Esophagus (tissue), 2 donors: ENCODE measurements around the gene GOLGA8K. TPM values are rescaled to one million over a fixed set of nuclear protein-coding genes. Genes with fewer than 3 reads are reported as not detected.
"Not testable (repeated sequence)": the region's sequence is repeated elsewhere in the genome, so short reads cannot be mapped to it uniquely, and the experiment has no call there.

Experiments used
- H3K27ac ChIP-seq, 2 donors: one replicate each; pipeline ENCODE4 v1.5.1; 2013; ENCODE audit warnings: low read depth in 2 of 2, mild to moderate bottlenecking in 2 of 2, inconsistent platforms in 1 of 2, low read length in 1 of 2, moderate library complexity in 1 of 2
- H3K27me3 ChIP-seq, 2 donors: one replicate each; pipeline ENCODE4 v1.6.1; 2013; ENCODE audit warnings: low read length in 2 of 2, control low read depth in 1 of 2, mild to moderate bottlenecking in 1 of 2; ENCODE audit not compliant: insufficient read depth in 2 of 2, control insufficient read depth in 1 of 2
- H3K36me3 ChIP-seq, 2 donors: one replicate each; pipeline ENCODE4 v1.6.1; 2013; ENCODE audit warnings: low read length in 1 of 2; ENCODE audit not compliant: control insufficient read depth in 2 of 2, insufficient read depth in 2 of 2
- H3K4me1 ChIP-seq, 2 donors: one replicate each; pipeline ENCODE4 v1.6.1; 2013; ENCODE audit warnings: low read length in 1 of 2; ENCODE audit not compliant: control insufficient read depth in 2 of 2, insufficient read depth in 2 of 2
- H3K4me3 ChIP-seq, 2 donors: one replicate each; pipeline ENCODE4 v1.5.1; 2013; ENCODE audit warnings: low read length in 2 of 2, mild to moderate bottlenecking in 2 of 2, low read depth in 1 of 2, moderate library complexity in 1 of 2
- H3K9me3 ChIP-seq, 2 donors: one replicate each; pipeline ENCODE4 v1.6.1; 2013; ENCODE audit warnings: mild to moderate bottlenecking in 2 of 2, low read depth in 1 of 2, low read length in 1 of 2, moderate library complexity in 1 of 2; ENCODE audit not compliant: control insufficient read depth in 2 of 2, insufficient read depth in 1 of 2
- WGBS, 2 donors: extraction: QIAGEN DNeasy Blood & Tissue Kit; methylation state at CpG; one replicate each; pipeline ENCODE4 v1.1.7; 2013; 5-methylcytosine and 5-hydroxymethylcytosine counted together
- polyA plus RNA-seq, 2 donors: library from polyadenylated mRNA; stranded (reverse); fragments of 200-250 nt; gene quantifications; one replicate each; pipeline ENCODE4 v1.2.3, GENCODE V29; 2013
- donor health status: healthy with polysubstance abuse.
- donor health status: Bipolar disorder and iron deficiency.

Gene GOLGA8K
- polyA plus RNA-seq, 2 donors: 0.08 to 0.47 TPM

- not testable (repeated sequence) for H3K27ac ChIP-seq, H3K4me1 ChIP-seq, H3K27me3 ChIP-seq, H3K9me3 ChIP-seq, H3K36me3 ChIP-seq, H3K4me3 ChIP-seq
- 81 to 95% methylated on average over 5 to 7 of the region's 13 CpGs for WGBS, 2 donors
Observed at GRCh38 chr15:32385823-32386495, 17.1 kb downstream of the GOLGA8K start.

GRCh38 chr15:32374185-32374584 is 28.9 kb downstream of the GOLGA8K start:
- H3K27me3 ChIP-seq, H3K4me3 ChIP-seq, H3K9me3 ChIP-seq, H3K4me1 ChIP-seq, H3K27ac ChIP-seq, H3K36me3 ChIP-seq: not testable (repeated sequence)
- WGBS, 2 donors: 65% methylated on average over 1 of the region's 2 CpGs; no CpG with 5 or more reads in 1 of the 2 donors

GRCh38 chr15:32373707-32374106 is 29.4 kb downstream of the GOLGA8K start:
- not testable (repeated sequence) for H3K27ac ChIP-seq, H3K4me1 ChIP-seq, H3K27me3 ChIP-seq, H3K9me3 ChIP-seq, H3K36me3 ChIP-seq, H3K4me3 ChIP-seq
- WGBS, 2 donors: no CpG with 5 or more reads among the region's 6 CpGs

GRCh38 chr15:32372075-32372474 is 31.0 kb downstream of the GOLGA8K start:
- not testable (repeated sequence) for H3K9me3 ChIP-seq, H3K4me3 ChIP-seq, H3K27ac ChIP-seq, H3K36me3 ChIP-seq, H3K27me3 ChIP-seq, H3K4me1 ChIP-seq
- 92 to 96% methylated on average over 3 of the region's 5 CpGs for WGBS, 2 donors

- H3K27ac ChIP-seq, H3K36me3 ChIP-seq, H3K9me3 ChIP-seq, H3K4me1 ChIP-seq, H3K27me3 ChIP-seq, H3K4me3 ChIP-seq: not testable (repeated sequence)
- WGBS, 2 donors: no CpG with 5 or more reads among the region's 9 CpGs
Observed at GRCh38 chr15:32370526-32370925, 32.6 kb downstream of the GOLGA8K start.

- not testable (repeated sequence) for H3K4me1 ChIP-seq, H3K36me3 ChIP-seq, H3K27me3 ChIP-seq, H3K9me3 ChIP-seq, H3K27ac ChIP-seq, H3K4me3 ChIP-seq
- WGBS, 2 donors: no CpG with 5 or more reads among the region's 2 CpGs
Observed at GRCh38 chr15:32370064-32370463, 33.0 kb downstream of the GOLGA8K start.

- H3K36me3 ChIP-seq, H3K27ac ChIP-seq, H3K27me3 ChIP-seq, H3K4me3 ChIP-seq, H3K9me3 ChIP-seq, H3K4me1 ChIP-seq: not testable (repeated sequence)
- WGBS, 2 donors: no CpG with 5 or more reads among the region's 7 CpGs
Observed at GRCh38 chr15:32366492-32366891, 36.6 kb downstream of the GOLGA8K start.

GRCh38 chr15:32365955-32366354 is 37.1 kb downstream of the GOLGA8K start:
- not testable (repeated sequence) for H3K9me3 ChIP-seq, H3K4me3 ChIP-seq, H3K27ac ChIP-seq, H3K36me3 ChIP-seq, H3K4me1 ChIP-seq, H3K27me3 ChIP-seq
- WGBS, 2 donors: no CpG with 5 or more reads among the region's 10 CpGs

GRCh38 chr15:32364944-32365343 is 38.1 kb downstream of the GOLGA8K start:
- WGBS, 2 donors: 18% methylated on average over 2 of the region's 16 CpGs; no CpG with 5 or more reads in 1 of the 2 donors
- H3K27me3 ChIP-seq, H3K9me3 ChIP-seq, H3K4me1 ChIP-seq, H3K36me3 ChIP-seq, H3K27ac ChIP-seq, H3K4me3 ChIP-seq: not testable (repeated sequence)

- not testable (repeated sequence) for H3K27me3 ChIP-seq, H3K4me1 ChIP-seq, H3K36me3 ChIP-seq, H3K27ac ChIP-seq, H3K9me3 ChIP-seq, H3K4me3 ChIP-seq
- 80 to 88% methylated on average over 3 to 5 of the region's 8 CpGs for WGBS, 2 donors
Observed at GRCh38 chr15:32363449-32363848, 39.6 kb downstream of the GOLGA8K start.
